ENCODE measurements around the gene PRSS8. TPM values are rescaled to one million over a fixed set of nuclear protein-coding genes. Genes with fewer than 3 reads are reported as not detected.
"Not testable (repeated sequence)": the region's sequence is repeated elsewhere in the genome, so short reads cannot be mapped to it uniquely, and the experiment has no call there.

The PRSS8 gene
- total RNA-seq, 5 donors from 2014 or later (not counting 1 experiment from before 2014, with no cell fraction given) = 0.43 to 1.1 (median 0.55) TPM; not detected in 2

DNA sequence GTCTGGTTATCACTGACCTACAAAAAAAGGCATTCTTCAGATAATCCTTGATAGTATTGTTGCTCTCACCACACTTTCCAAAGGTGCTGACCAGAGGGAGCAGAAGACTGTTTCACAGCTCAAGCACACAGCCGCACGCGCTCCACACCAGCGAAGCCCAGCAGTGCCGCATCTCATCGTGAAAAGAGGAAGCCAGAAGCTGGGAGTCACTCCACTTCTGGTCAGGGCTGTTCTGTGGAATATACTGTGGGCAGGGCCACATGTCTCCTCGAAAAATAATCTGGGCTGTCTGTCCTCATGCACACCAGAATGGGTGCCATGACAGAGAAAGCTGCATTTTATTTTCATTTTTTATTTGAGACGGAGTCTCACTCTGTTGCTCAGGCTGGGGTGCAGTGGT, 21.6 kb upstream of the PRSS8 start:
- ChIA-PET POLR2A (interaction anchor here in 1 of 2 donors (0.5 to 1.1 kb wide), 3 partner anchors 23 to 415 kb away, joined by 3 to 7 read pairs (median 3); no protein-coding TSS in a partner anchor), CTCF (interaction anchor here (0.6 to 2.3 kb wide), 3 partner anchors 15 to 287 kb away, joined by 3 to 11 read pairs (median 6); no protein-coding TSS in a partner anchor)
- no peaks in the 10 kb centered on the region for H3K36me3 Mint-ChIP-seq
- no peak overlapping the region for H3K4me3 ChIP-seq (ENCODE audit: control insufficient read depth in 1 of 2, extremely low read depth in 1 of 2, low read length in 1 of 2)
- no peak for DNase-seq
- peak overlapping the region in 1 of 3 donors; percentile 48 for H3K4me3 Mint-ChIP-seq
- H3K4me1 ChIP-seq (ENCODE audit: control insufficient read depth in 1 of 2, extremely low read depth in 1 of 2, insufficient read depth in 2 of 2, low read length in 2 of 2) = peaks cover 0 to 6% of the 10 kb centered on the region in 2 experiments
- H3K9me3 ChIP-seq = no peaks in the 10 kb centered on the region
- no peaks in the 10 kb centered on the region for H3K36me3 ChIP-seq (ENCODE audit: control insufficient read depth in 2 of 2, extremely low read depth in 1 of 2, insufficient read depth in 1 of 2, low read length in 1 of 2)
- H3K9me3 Mint-ChIP-seq = no peaks in the 10 kb centered on the region
- H3K27me3 Mint-ChIP-seq = no peaks in the 10 kb centered on the region
- H3K27me3 ChIP-seq (replicated peaks in 1 of 2; ENCODE audit: control insufficient read depth in 2 of 2, extremely low read depth in 1 of 2, insufficient read depth in 2 of 2, low read length in 1 of 2) = peaks cover 0 to 10% of the 10 kb centered on the region in 2 experiments
- WGBS (ENCODE audit: insufficient coverage) = 20% methylated on average over 4 of the region's 8 CpGs
- H3K27ac ChIP-seq (ENCODE audit: low read length) = no peak overlapping the region
- peak overlapping the region in 1 of 2 donors; percentile 44 for H3K27ac Mint-ChIP-seq
- ATAC-seq (replicated peaks in 1 of 4) = peak in 1 of 4 experiments; percentile 44
- peaks cover 6 to 11% (median 9%) of the 10 kb centered on the region in 3 donors for H3K4me1 Mint-ChIP-seq

DNA sequence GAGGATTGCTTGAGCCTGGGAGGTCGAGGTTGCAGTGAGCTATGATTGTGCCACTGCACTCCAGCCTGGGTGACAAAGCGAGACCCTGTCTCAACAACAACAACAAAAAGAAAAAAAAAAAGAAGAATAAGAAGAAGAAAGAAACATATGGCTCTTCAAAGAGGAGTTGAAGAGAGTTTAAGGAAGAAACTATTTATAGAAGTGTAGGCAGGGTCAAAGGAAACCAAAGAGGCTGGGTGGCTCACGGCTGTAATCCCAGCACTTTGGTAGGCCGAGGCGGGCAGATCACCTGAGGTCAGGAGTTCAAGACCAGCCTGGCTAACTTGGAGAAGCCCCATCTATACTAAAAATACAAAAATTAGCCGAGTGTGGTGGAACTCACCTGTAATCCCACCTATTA, 15.4 kb upstream of the PRSS8 start:
- H3K27ac Mint-ChIP-seq; H3K27me3 ChIP-seq (replicated peaks in 1 of 2; ENCODE audit: control insufficient read depth in 2 of 2, extremely low read depth in 1 of 2, insufficient read depth in 2 of 2, low read length in 1 of 2); H3K36me3 ChIP-seq (ENCODE audit: control insufficient read depth in 2 of 2, extremely low read depth in 1 of 2, insufficient read depth in 1 of 2, low read length in 1 of 2); H3K4me1 Mint-ChIP-seq; H3K9me3 ChIP-seq; H3K4me1 ChIP-seq (ENCODE audit: control insufficient read depth in 1 of 2, extremely low read depth in 1 of 2, insufficient read depth in 2 of 2, low read length in 2 of 2); H3K27ac ChIP-seq (ENCODE audit: low read length); H3K27me3 Mint-ChIP-seq; ATAC-seq (replicated peaks in 1 of 4); DNase-seq; H3K36me3 Mint-ChIP-seq; H3K9me3 Mint-ChIP-seq; H3K4me3 Mint-ChIP-seq; H3K4me3 ChIP-seq (ENCODE audit: control insufficient read depth in 1 of 2, extremely low read depth in 1 of 2, low read length in 1 of 2); POLR2A ChIA-PET: not testable (repeated sequence)
- WGBS (ENCODE audit: insufficient coverage) = no CpG with 5 or more reads among the region's 6 CpGs
- CTCF ChIA-PET = interaction anchor here (0.6 to 1.9 kb wide), 2 partner anchors 9 to 304 kb away, joined by 4 read pairs; no protein-coding TSS in a partner anchor

DNA sequence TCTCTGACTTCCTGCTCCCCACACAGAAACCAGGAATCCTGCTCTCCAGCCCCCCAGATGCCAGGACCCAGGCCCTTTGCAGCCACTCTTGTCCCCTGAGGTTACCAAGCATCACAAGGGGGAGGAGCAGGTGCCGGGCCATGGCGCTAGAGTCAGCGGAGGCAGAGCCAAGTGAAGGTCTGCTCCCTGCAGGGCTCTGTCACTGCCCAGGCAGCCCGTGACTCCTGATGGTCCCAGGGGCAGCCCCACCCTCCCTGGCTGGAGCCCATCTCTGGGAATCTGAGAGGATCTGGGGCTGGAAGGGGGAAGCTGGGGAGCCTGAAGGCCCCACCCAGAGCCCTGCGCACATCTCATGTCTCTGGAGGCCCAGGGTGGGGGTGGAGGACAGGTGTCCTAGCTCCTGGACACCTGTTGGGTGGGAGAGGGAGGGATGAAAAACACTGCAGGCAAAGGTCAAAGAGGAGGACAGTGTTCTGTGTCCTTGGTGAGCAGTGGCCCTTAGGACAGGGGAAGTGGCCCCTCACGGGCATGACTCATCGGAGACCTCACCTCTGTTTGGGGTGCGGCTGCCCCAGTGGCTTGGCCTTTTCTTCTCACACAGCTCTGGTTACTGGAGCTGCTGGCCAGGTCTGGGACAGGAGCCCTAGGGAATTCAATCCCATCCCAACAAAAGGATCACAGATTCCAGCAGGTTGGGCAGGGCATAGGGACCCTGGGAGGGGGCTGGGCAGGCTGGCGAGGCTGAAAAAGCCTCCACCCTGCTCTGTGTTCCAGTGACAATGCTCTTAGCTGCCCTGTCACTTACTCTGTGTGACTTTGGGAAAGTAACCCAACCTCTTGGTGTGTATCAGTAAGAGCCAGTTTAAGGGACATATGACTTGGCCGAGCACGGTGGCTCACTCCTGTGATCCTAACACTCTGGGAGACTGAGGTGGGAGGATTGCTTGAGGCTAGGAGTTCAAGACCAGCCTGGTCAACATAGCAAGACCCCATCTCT, 14.7 kb upstream of the PRSS8 start, which contains the start of gene PRSS36:
Gene PRSS36 (minus strand): TSS at position 173 of the 997 bp plus-strand sequence. CDS start 31 bp downstream, at position 142.
- H3K27me3 Mint-ChIP-seq = peaks cover 7 to 9% of the 10 kb centered on the region in 2 donors
- peaks cover 0 to 13% of the 10 kb centered on the region in 2 experiments for H3K27me3 ChIP-seq (replicated peaks in 1 of 2; ENCODE audit: control insufficient read depth in 2 of 2, extremely low read depth in 1 of 2, insufficient read depth in 2 of 2, low read length in 1 of 2)
- H3K36me3 Mint-ChIP-seq = no peaks in the 10 kb centered on the region
- no peaks in the 10 kb centered on the region for H3K9me3 ChIP-seq
- H3K27ac Mint-ChIP-seq = no peak within 1 kb of the TSS
- H3K27ac ChIP-seq (ENCODE audit: low read length) = no peak within 1 kb of the TSS
- H3K9me3 Mint-ChIP-seq = no peaks in the 10 kb centered on the region
- CTCF ChIA-PET = interaction anchor here (0.6 to 1.9 kb wide), 3 partner anchors 8 to 305 kb away, joined by 3 to 4 read pairs (median 4); no protein-coding TSS in a partner anchor
- POLR2A ChIA-PET = no interaction called here
- H3K4me1 ChIP-seq (ENCODE audit: control insufficient read depth in 1 of 2, extremely low read depth in 1 of 2, insufficient read depth in 2 of 2, low read length in 2 of 2) = no peaks in the 10 kb centered on the region
- H3K4me1 Mint-ChIP-seq = peaks cover 0 to 2% (median 0%) of the 10 kb centered on the region in 3 donors
- H3K36me3 ChIP-seq (ENCODE audit: control insufficient read depth in 2 of 2, extremely low read depth in 1 of 2, insufficient read depth in 1 of 2, low read length in 1 of 2) = no peaks in the 10 kb centered on the region
- DNase-seq (no peak), ATAC-seq (replicated peaks in 1 of 4) (no peak)
- H3K4me3 Mint-ChIP-seq = no peak within 1 kb of the TSS
- H3K4me3 ChIP-seq (ENCODE audit: control insufficient read depth in 1 of 2, extremely low read depth in 1 of 2, low read length in 1 of 2) = no peak within 1 kb of the TSS
- WGBS (ENCODE audit: insufficient coverage) = 83% methylated on average over 3 of the region's 11 CpGs

DNA sequence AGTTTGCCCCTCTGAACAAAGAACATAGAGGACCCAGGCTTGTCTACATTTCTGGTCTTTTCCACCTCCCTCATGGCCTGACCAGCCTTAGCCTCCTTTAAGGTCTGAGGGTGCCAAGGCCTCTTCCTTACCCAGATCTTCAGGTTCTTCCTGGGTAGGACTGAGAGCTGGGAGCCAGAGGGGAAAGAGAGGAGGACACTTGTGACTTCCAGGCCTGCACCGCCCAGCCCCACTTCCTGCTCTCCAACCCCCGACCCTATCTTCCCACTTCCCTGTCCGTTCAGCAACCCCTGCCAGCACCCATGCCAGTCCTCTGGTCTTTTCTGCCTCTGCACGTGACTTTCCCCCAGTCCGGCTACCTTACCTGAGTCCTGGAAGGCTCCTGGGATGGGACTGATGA, 13.8 kb upstream of the PRSS8 start:
- H3K4me1 Mint-ChIP-seq = peaks cover 0 to 2% (median 0%) of the 10 kb centered on the region in 3 donors
- H3K4me3 Mint-ChIP-seq = no peak overlapping the region
- Histone ChIP-seq H3K27me3 (replicated peaks in 1 of 2; ENCODE audit: control insufficient read depth in 2 of 2, extremely low read depth in 1 of 2, insufficient read depth in 2 of 2, low read length in 1 of 2) (peaks cover 0 to 13% of the 10 kb centered on the region in 2 experiments), H3K9me3 (no peaks in the 10 kb centered on the region), H3K4me1 (ENCODE audit: control insufficient read depth in 1 of 2, extremely low read depth in 1 of 2, insufficient read depth in 2 of 2, low read length in 2 of 2) (no peaks in the 10 kb centered on the region), H3K27ac (ENCODE audit: low read length) (no peak overlapping the region), H3K36me3 (ENCODE audit: control insufficient read depth in 2 of 2, extremely low read depth in 1 of 2, insufficient read depth in 1 of 2, low read length in 1 of 2) (no peaks in the 10 kb centered on the region), H3K4me3 (ENCODE audit: control insufficient read depth in 1 of 2, extremely low read depth in 1 of 2, low read length in 1 of 2) (no peak overlapping the region)
- ChIA-PET CTCF (no interaction called here), POLR2A (no interaction called here)
- H3K27me3 Mint-ChIP-seq = peaks cover 7 to 9% of the 10 kb centered on the region in 2 donors
- H3K9me3 Mint-ChIP-seq = no peaks in the 10 kb centered on the region
- H3K27ac Mint-ChIP-seq = no peak overlapping the region
- ATAC-seq (replicated peaks in 1 of 4) = no peak
- no CpG with 5 or more reads among the region's 5 CpGs for WGBS (ENCODE audit: insufficient coverage)
- no peaks in the 10 kb centered on the region for H3K36me3 Mint-ChIP-seq
- no peak for DNase-seq

DNA sequence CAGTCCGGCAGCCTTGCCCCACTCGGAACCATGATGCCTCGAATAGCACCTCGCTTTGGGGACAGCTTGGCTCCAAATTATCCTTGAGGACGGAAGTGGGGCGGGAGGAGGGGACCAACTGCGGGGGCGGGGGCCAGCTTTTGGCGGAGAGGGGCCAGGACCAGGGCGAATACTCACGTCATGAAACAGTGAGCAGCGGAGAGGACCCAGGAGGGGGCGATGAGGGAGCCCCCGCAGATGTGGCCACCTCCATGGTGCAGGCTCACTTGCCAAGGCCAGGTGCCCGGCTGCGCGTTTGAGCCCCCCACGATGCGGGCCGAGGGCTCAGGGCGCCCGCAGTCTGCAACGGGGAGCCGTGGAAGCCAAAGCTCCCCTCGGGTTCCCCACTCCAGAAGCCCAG, 13.4 kb upstream of the PRSS8 start:
- CTCF ChIA-PET = no interaction called here
- WGBS (ENCODE audit: insufficient coverage) = 96% methylated on average over 24 of the region's 25 CpGs

DNA sequence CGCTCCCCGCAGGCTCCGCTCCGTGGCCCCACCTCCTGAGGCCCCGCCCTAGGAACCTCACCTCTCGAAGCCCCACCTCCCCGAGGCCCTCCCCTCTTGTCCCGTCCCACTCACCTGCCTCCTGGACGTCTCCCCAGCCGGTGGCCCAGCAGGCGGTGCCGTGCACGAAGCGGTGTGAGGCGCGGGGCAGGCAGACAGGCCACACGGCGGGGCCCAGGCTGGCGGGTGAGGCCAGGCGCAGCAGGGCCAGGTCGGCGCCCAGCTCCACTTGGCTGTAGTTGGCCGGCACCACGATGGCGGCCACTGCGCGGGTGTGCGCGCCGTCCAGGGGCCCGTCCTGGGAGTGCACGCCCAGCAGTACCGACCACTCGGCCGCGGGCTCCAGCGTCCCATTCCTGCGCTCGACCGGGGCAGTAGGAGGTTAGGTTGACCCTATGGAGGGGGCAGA, 12.8 kb upstream of the PRSS8 start:
- Mint-ChIP-seq H3K4me1 (peaks cover 6 to 10% (median 10%) of the 10 kb centered on the region in 3 donors), H3K27ac (no peak overlapping the region), H3K27me3 (peaks cover 7 to 9% of the 10 kb centered on the region in 2 donors), H3K9me3 (no peaks in the 10 kb centered on the region), H3K4me3 (no peak overlapping the region), H3K36me3 (no peaks in the 10 kb centered on the region)
- DNase-seq (no peak), ATAC-seq (replicated peaks in 1 of 4) (no peak)
- H3K9me3 ChIP-seq = no peaks in the 10 kb centered on the region
- 82% methylated on average over 35 of the region's 40 CpGs for WGBS (ENCODE audit: insufficient coverage)
- H3K27me3 ChIP-seq (replicated peaks in 1 of 2; ENCODE audit: control insufficient read depth in 2 of 2, extremely low read depth in 1 of 2, insufficient read depth in 2 of 2, low read length in 1 of 2) = peaks cover 0 to 13% of the 10 kb centered on the region in 2 experiments
- H3K4me3 ChIP-seq (ENCODE audit: control insufficient read depth in 1 of 2, extremely low read depth in 1 of 2, low read length in 1 of 2) = no peak overlapping the region
- ChIA-PET POLR2A (interaction anchor here in 1 of 2 donors (0.6 kb wide), 1 partner anchor 15 kb away, joined by 3 read pairs; no protein-coding TSS in a partner anchor), CTCF (no interaction called here)
- no peaks in the 10 kb centered on the region for H3K36me3 ChIP-seq (ENCODE audit: control insufficient read depth in 2 of 2, extremely low read depth in 1 of 2, insufficient read depth in 1 of 2, low read length in 1 of 2)
- H3K27ac ChIP-seq (ENCODE audit: low read length) = no peak overlapping the region
- peaks cover 0 to 4% of the 10 kb centered on the region in 2 experiments for H3K4me1 ChIP-seq (ENCODE audit: control insufficient read depth in 1 of 2, extremely low read depth in 1 of 2, insufficient read depth in 2 of 2, low read length in 2 of 2)

More for the DNA sequence above, 13.4 kb upstream of the PRSS8 start:
- H3K36me3 Mint-ChIP-seq = no peaks in the 10 kb centered on the region
- H3K36me3 ChIP-seq (ENCODE audit: control insufficient read depth in 2 of 2, extremely low read depth in 1 of 2, insufficient read depth in 1 of 2, low read length in 1 of 2) = no peaks in the 10 kb centered on the region
- DNase-seq (no peak), ATAC-seq (replicated peaks in 1 of 4) (no peak)
- no peaks in the 10 kb centered on the region for H3K9me3 Mint-ChIP-seq
- POLR2A ChIA-PET = no interaction called here
- H3K4me3 Mint-ChIP-seq = no peak overlapping the region
- H3K4me1 Mint-ChIP-seq = peaks cover under 1 to 4% (median 4%) of the 10 kb centered on the region in 3 donors
- H3K9me3 ChIP-seq = no peaks in the 10 kb centered on the region
- H3K4me3 ChIP-seq (ENCODE audit: control insufficient read depth in 1 of 2, extremely low read depth in 1 of 2, low read length in 1 of 2) = no peak overlapping the region
- H3K4me1 ChIP-seq (ENCODE audit: control insufficient read depth in 1 of 2, extremely low read depth in 1 of 2, insufficient read depth in 2 of 2, low read length in 2 of 2) = no peaks in the 10 kb centered on the region
- H3K27ac Mint-ChIP-seq = no peak overlapping the region
- no peak overlapping the region for H3K27ac ChIP-seq (ENCODE audit: low read length)
- peaks cover 0 to 13% of the 10 kb centered on the region in 2 experiments for H3K27me3 ChIP-seq (replicated peaks in 1 of 2; ENCODE audit: control insufficient read depth in 2 of 2, extremely low read depth in 1 of 2, insufficient read depth in 2 of 2, low read length in 1 of 2)
- peaks cover 7 to 9% of the 10 kb centered on the region in 2 donors for H3K27me3 Mint-ChIP-seq
